GM19452 (cell line): ENCODE results near the gene ZNF142.

ENCODE experiments used
- ATAC-seq: cut with Tn5 transposase; IDR thresholded peaks from one replicate; pipeline ENCODE4 v1.9.1; 2021; ENCODE audit not compliant: unreplicated experiment

The ZNF142 gene

GRCh38 chr2:218648088-218648786, 11.2 kb downstream of the ZNF142 start:
- no peak for ATAC-seq

- peak; percentile 81 for ATAC-seq
Measured at GRCh38 chr2:218645126-218645525, 14.3 kb downstream of the ZNF142 start.

DNA sequence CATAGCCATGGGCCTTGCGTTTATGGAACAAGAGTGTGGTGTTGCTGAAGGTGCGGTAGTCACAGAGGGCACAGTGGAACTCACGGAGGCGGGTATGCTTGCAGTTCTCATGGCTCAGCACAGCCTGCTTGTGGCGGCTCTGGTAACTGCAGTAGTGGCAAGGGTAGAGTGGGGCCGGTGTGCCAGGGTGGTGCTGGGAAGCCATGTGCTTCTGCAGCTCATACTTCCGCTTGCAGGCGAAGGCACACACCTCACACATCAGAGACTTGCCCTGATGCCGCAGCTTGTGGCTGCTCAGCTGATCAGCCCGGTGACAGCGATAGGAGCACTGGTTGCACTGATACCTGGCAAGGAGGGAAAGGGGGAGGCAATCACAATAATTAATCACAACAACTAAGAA, 14.7 kb downstream of the ZNF142 start:
- no peak for ATAC-seq

DNA sequence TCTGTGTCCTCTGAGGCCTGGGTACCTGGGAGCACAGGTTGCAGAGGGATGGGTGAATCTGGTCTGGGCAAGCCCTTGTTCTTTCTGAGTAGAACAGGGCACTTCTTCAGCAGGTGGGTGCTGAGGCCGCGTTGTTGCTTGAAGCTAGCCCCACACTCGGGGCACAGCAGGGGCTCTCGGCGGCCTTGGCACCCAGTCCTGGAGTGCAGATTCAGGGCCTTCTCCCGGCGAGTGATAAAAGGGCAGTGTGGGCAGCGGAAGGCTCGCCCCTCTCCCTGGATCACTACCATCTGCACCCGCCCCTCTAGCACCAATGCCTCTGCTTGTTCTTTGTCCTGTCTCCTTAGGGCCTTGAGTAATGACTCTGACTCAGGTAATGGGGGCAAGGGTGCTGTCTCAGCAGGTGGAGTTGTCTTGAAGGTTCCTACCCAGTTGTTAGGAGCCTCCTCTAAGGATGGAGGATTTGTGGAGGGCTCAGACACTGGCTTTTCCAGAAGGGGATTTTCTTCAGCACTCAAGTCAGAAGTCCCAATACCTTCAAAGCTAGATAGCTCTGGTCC, 15.6 kb downstream of the ZNF142 start:
- ATAC-seq = no peak

GRCh38 chr2:218642786-218643185, 16.6 kb downstream of the ZNF142 start:
- ATAC-seq = no peak

DNA sequence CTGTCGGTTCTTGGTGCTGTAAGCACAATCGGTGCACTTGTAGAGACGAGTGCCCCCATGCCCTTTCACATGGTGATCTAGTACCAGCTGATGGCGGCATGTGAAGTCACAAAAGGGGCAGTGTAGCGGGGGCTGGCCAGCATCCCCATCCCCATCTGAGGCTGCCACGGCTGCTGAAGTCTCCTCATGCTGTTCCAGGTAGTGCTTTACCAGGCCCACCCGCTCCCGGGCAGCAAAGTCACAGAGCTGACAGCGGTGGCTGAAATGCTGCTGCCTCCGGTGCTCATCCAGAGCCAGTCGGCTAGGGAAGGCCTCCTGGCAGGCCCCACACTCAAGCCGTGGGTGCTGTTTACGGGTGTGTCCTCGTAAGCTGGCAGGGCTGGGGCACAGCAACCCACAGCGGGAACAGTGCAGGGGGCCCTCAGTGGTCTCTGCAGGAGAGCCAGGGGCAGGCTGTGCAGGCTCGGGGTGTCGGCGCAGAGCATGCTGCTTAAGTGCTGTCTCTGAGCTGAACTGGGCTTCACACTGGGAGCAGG, 17.2 kb downstream of the ZNF142 start:
- ATAC-seq = no peak

GRCh38 chr2:218638372-218638771, 21.1 kb downstream of the ZNF142 start:
- no peak for ATAC-seq

GRCh38 chr2:218635719-218636118, 23.7 kb downstream of the ZNF142 start:
- no peak for ATAC-seq

GRCh38 chr2:218631837-218632236, 27.6 kb downstream of the ZNF142 start:
- no peak for ATAC-seq

DNA sequence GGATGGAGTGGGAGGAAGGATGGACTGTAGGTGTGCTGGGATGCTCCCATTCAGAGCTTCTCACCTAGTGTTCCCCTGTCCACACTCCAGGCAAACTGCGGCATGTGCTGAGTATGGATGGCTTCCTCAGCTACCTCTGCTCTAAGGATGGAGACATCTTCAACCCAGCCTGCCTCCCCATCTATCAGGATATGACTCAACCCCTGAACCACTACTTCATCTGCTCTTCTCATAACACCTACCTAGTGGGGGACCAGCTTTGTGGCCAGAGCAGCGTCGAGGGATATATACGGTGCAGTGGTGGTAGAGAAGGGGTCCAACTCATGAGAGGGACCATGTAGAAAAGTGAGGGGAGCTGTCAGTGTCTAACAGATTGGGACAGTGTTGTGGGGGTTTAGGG, 31.5 kb downstream of the ZNF142 start:
- no peak for ATAC-seq

DNA sequence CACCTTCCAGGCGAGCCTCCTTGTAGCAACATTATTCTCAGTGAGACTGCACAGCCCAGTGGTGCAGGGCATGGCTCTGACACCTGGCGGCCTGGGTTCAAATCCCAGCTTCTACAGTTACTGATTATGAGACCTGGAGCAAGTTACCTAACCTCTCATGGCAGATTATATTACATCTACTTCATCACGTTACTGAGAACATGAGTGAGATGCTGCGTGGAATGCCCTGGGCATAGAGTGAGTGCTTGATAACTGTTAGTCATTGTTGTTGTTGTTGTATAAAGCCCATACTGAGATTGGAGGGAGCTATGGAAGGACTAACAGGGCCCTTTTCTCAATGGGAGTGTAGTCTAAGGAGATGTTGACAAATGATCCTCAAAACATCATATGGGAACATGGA, 33.1 kb downstream of the ZNF142 start:
- no peak for ATAC-seq

DNA sequence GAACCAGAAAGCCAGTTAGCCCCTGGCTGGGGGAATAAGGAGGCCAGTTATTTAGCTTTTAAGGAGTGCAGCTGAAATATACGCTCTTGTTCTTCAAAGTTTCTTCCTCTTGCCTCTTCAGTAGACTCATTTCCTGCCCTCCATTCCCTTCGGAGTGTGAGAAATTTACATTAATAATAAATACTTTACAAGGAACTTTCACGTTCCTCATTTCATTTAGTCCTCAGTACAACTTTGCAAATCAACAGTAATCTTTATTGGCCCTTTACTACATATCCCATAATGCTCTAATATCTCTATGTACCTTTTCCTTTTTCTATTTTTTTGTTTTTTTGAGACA, 36.1 kb downstream of the ZNF142 start:
- no peak for ATAC-seq

DNA sequence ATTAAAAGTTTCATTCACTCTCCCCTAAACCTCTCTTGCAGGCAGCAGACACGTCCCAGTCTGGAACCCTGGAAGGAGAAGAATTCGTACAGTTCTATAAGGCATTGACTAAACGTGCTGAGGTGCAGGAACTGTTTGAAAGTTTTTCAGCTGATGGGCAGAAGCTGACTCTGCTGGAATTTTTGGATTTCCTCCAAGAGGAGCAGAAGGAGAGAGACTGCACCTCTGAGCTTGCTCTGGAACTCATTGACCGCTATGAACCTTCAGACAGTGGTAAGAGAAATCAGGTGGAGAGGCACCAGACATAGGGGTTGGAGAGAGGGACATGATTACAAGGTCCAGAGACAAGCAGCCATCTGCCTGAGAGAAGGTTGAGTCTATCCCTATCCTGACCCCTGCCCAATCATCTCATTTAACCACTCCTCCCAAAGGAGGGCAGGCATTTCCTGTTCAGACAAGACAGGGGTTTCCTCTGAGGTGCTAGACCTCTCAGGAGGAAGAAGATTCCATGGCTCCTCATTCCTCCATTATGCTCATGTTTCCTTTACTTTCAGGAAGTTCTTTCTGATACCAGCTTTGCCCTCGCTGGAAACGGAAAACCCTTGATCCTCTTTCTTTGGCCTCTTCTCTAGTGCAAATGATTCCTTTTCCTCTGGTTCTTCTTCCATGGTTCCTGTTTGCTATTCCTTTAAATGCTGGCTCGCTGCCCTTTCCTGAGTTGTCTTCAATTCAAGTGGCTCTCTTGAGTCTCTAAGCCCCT, 36.6 kb downstream of the ZNF142 start:
- no peak for ATAC-seq

- no peak for ATAC-seq
Measured at GRCh38 chr2:218621007-218621406, 38.4 kb downstream of the ZNF142 start.

DNA sequence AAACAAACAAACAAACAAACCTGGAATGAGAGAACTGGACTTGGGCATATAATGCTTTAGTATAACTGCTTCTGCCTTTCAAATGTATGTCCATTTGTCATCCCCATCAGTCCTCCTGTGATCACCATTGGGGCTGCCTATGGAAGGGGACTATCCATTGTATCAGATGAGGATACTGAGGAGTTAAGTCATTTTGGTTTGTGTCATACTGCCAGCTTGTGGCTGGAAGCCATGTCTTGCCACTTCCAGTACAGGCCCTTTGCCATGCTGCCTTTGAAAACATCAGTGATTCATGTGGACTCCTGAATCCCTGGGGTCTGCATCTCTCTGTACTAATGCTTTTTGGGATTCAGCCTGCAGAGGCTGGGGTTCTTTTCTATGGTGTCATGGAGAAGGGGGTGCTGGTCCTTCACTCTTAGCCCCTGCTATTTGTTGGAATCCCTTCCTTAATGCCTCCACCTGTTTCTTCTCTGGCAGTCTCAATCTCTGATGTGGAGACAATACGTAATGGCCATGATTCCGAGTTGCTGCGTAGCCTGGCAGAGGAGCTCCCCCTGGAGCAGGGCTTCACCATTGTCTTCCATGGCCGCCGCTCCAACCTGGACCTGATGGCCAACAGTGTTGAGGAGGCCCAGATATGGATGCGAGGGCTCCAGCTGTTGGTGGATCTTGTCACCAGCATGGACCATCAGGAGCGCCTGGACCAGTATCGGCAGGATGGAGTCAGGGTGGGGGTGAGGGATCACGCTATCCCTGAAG, 41.1 kb downstream of the ZNF142 start:
- no peak for ATAC-seq

- ATAC-seq = no peak
Measured at GRCh38 chr2:218615868-218616315, 43.5 kb downstream of the ZNF142 start.

DNA sequence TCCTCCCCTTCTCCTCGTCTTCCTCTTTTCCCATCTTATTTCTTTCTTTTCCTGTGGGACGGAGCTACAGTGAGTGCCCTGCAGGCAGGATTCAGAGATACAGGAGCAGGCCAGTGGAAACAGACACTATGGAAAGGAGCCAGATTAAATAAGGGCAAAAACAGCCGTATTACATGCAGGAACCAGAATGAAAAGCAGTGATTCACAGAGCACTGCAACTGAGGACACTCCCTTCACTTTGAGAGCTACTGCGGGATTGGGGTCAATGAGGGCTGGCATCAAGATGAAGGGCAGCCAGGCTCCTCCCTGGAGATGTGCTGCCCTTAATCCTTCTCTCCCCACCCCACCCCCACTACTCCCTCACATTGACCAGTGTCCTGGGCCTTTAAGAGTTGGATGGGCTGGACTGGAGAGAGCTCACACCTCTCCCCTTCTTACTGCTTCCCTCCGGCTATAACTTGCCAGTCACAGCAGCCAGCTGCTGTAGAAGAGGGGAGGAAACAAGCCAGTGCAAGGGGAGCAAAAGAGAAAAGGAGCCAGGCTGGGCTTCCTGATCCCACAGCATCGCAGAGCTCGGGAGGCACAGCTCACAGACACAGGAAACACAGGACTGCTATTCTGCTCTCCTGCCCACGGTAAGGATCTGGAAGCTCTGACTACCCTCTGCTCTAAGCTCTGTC, 51.8 kb downstream of the ZNF142 start, which contains the start of gene PLCD4:
Gene PLCD4, plus strand, starts transcription at position 464 of the 680 bp plus-strand sequence. CDS start 7,841 bp downstream, outside the sequence.
- no peak for ATAC-seq

GRCh38 chr2:218605432-218605831, 54.0 kb downstream of the ZNF142 start:
- ATAC-seq = no peak
